ENCODE measurements around the gene DELE1.

Gene DELE1

GRCh38 chr5:141923448-141924313 lies at the start of gene DELE1:
Gene DELE1 (plus strand): TSS chr5:141923871. CDS start chr5:141923942, 71 bp downstream.
- DNase-seq, result peak; percentile 88

- DNase-seq, result no peak
Observed at GRCh38 chr5:141873933-141874261, 49.8 kb upstream of the DELE1 start.

- DNase-seq, result no peak
Observed at GRCh38 chr5:141874262-141874964, 49.3 kb upstream of the DELE1 start.

- DNase-seq, result no peak
Observed at GRCh38 chr5:141875022-141875740, 48.5 kb upstream of the DELE1 start.

GRCh38 chr5:141875795-141876627 lies 47.7 kb upstream of the DELE1 start:
- DNase-seq, result no peak

GRCh38 chr5:141876628-141877355 lies 46.9 kb upstream of the DELE1 start:
- DNase-seq, result no peak

GRCh38 chr5:141877356-141878185 lies 46.1 kb upstream of the DELE1 start:
- DNase-seq, result peak; percentile 29

- peak; percentile 32 for DNase-seq
Observed at GRCh38 chr5:141878186-141878710, 45.4 kb upstream of the DELE1 start, which contains the start of gene PCDH1. Gene PCDH1 (minus strand): TSS chr5:141878410. CDS start chr5:141878262, 148 bp downstream.

- peak; percentile 87 for DNase-seq
Observed at GRCh38 chr5:141878711-141879425, 44.8 kb upstream of the DELE1 start.

GRCh38 chr5:141879426-141879759 lies 44.3 kb upstream of the DELE1 start:
- no peak for DNase-seq

- no peak for DNase-seq
Observed at GRCh38 chr5:141879941-141880738, 43.5 kb upstream of the DELE1 start.

GRCh38 chr5:141880961-141881801 lies 42.5 kb upstream of the DELE1 start:
- no peak for DNase-seq

GRCh38 chr5:141881886-141882285 lies 41.8 kb upstream of the DELE1 start:
- DNase-seq, result no peak

- DNase-seq, result no peak
Observed at GRCh38 chr5:141882594-141883183, 41.0 kb upstream of the DELE1 start.

- no peak for DNase-seq
Observed at GRCh38 chr5:141883184-141883891, 40.3 kb upstream of the DELE1 start.

GRCh38 chr5:141883892-141884318 lies 39.8 kb upstream of the DELE1 start:
- DNase-seq, result no peak

- DNase-seq, result no peak
Observed at GRCh38 chr5:141889282-141889871, 34.3 kb upstream of the DELE1 start.
